ENCODE data around the gene PARL.

DNA sequence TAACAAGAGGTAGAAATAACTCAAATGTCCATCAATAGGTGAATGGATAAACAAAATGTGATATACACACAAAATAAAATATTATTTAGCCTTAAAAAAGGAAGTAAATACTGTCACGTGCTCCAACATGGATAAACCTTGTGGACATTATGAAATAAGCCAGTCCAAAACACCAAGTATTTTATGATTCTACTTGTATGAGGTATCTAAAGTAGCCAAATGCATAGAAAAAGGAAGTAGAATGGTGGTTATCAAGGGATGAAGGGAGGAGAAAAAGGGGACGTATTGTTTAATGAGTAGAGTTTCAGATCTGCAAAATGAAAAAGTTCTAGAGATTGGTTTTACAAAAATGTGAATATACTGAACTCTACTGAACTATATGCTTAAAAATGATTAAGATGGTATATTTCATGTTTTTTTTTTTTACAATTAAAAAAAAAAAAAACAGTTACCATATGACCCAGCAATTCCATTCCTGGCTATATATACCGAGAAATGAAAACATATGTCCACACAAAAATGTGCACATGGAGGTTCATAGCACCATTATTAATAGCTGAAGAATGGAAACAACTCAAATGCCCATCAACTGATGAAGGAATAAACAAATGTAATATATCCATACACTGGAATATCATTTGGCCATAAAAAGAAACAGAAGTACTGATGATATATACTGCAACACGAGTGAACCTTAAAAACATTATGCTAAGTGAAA lies 30.2 kb downstream of the PARL start:
- TF ChIP-seq, protein P1, sequence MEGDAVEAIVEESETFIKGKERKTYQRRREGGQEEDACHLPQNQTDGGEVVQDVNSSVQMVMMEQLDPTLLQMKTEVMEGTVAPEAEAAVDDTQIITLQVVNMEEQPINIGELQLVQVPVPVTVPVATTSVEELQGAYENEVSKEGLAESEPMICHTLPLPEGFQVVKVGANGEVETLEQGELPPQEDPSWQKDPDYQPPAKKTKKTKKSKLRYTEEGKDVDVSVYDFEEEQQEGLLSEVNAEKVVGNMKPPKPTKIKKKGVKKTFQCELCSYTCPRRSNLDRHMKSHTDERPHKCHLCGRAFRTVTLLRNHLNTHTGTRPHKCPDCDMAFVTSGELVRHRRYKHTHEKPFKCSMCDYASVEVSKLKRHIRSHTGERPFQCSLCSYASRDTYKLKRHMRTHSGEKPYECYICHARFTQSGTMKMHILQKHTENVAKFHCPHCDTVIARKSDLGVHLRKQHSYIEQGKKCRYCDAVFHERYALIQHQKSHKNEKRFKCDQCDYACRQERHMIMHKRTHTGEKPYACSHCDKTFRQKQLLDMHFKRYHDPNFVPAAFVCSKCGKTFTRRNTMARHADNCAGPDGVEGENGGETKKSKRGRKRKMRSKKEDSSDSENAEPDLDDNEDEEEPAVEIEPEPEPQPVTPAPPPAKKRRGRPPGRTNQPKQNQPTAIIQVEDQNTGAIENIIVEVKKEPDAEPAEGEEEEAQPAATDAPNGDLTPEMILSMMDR (IDR thresholded peaks at IDR 0.05): no peak
- no peak for TF ChIP-seq POLR2A (IDR thresholded peaks at IDR 0.05)

Data from uterus (tissue), 2 donors.